NB4 (cell line): ENCODE measurements around the gene PRKAB1.

Source experiments
- CTCF ChIP-seq: IDR thresholded peaks from one replicate; pipeline ENCODE4 v1.5.1; 2012; ENCODE audit warnings: low read depth, low read length
- MYC ChIP-seq: IDR thresholded peaks from 2 replicates; pipeline ENCODE4 v1.6.1; 2011; ENCODE audit warnings: low read depth, low read length
- POLR2A ChIP-seq: IDR thresholded peaks from 2 replicates; pipeline ENCODE4 v1.6.1; 2011; ENCODE audit warnings: mild to moderate bottlenecking; ENCODE audit not compliant: insufficient read length; ENCODE audit errors: extremely low read depth

- TF ChIP-seq CTCF = no peak
- TF ChIP-seq POLR2A = no peak
- no peak for TF ChIP-seq MYC
Measured at GRCh38 chr12:119699199-119699760, 31.3 kb downstream of the PRKAB1 start.
